Mesodermal cell (in vitro differentiated cells): ENCODE results near the gene NDEL1.

Experiments used
- H3K27ac ChIP-seq: 2 replicates; pipeline ENCODE4 v1.7.0; 2013; ENCODE audit warnings: mild to moderate bottlenecking, low read depth, low read length, moderate library complexity; ENCODE audit not compliant: severe bottlenecking
- H3K36me3 ChIP-seq: 2 replicates; pipeline ENCODE4 v1.7.1; 2013; ENCODE audit warnings: mild to moderate bottlenecking, low read length, moderate library complexity; ENCODE audit not compliant: control insufficient read depth, insufficient read depth
- H3K4me1 ChIP-seq: one replicate; pipeline ENCODE4 v1.7.1; 2013; ENCODE audit warnings: mild to moderate bottlenecking, low read length; ENCODE audit not compliant: insufficient read depth, control insufficient read depth, poor library complexity, severe bottlenecking
- H3K4me3 ChIP-seq: 2 replicates; pipeline ENCODE4 v1.7.0; 2013; ENCODE audit warnings: low read length, control low read depth, mild to moderate bottlenecking; ENCODE audit not compliant: insufficient read depth, poor library complexity, severe bottlenecking; ENCODE audit errors: extremely low read depth
- H3K9me3 ChIP-seq: 2 replicates; pipeline ENCODE4 v1.7.1; 2013; ENCODE audit warnings: mild to moderate bottlenecking, low read length, moderate library complexity; ENCODE audit not compliant: control insufficient read depth
- WGBS, 2 experiments: methylation state at CpG; one replicate each; pipeline ENCODE4 v1.1.5; 2013; ENCODE audit warnings: missing lambda C conversion rate in 2 of 2; ENCODE audit not compliant: insufficient coverage in 2 of 2; 5-methylcytosine and 5-hydroxymethylcytosine counted together

Gene NDEL1

DNA sequence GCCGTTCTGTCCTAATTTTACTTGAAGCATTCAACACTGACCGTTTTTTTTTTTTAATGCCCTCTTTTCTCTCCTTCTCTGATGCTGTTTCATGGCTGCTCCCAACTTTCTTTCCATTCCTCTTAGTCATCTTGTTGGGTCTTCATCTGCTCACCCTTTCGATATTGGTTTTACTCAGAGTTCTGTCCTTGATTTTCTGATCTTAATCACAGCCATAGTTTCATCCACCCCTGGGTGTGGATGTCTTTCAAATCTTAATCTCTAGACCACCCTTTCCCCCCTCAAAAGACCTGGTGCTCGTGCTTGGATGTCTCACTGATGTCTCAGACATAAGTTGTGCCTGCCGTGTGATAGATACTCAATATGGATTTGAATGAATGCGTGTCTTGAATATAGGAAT lies 22.4 kb downstream of the NDEL1 start:
- Histone ChIP-seq H3K9me3 (no peaks in the 10 kb centered on the region), H3K4me3 (no peak overlapping the region), H3K4me1 (no peaks in the 10 kb centered on the region), H3K36me3 (peaks cover 95% of the 10 kb centered on the region), H3K27ac (no peak overlapping the region)
- 92 to 95% methylated on average over 5 of the region's 6 CpGs for WGBS, 2 experiments

DNA sequence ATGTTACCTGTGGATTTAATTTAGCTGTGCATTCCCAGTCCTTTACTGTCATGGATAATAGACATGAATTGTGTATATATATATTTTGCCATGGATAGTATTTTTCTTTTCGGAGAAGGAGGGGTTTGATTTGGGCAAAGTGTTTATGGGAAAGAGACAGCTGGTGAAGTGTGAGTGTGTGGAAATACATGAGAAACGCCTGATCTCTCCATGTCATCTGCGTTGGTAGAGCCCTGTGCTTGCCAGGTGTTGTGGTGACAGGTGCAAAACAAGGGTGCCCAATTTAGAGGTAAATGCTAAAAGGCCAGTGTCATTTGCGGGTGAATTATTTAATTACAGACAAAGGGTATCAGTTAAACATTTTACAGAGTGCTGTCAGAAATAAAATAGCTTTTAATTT lies 23.4 kb downstream of the NDEL1 start:
- Histone ChIP-seq H3K4me1 (no peaks in the 10 kb centered on the region), H3K9me3 (no peaks in the 10 kb centered on the region), H3K27ac (no peak overlapping the region), H3K36me3 (peaks cover 100% of the 10 kb centered on the region), H3K4me3 (no peak overlapping the region)
- WGBS, 2 experiments = 92 to 100% methylated on average over 2 of the region's 4 CpGs

DNA sequence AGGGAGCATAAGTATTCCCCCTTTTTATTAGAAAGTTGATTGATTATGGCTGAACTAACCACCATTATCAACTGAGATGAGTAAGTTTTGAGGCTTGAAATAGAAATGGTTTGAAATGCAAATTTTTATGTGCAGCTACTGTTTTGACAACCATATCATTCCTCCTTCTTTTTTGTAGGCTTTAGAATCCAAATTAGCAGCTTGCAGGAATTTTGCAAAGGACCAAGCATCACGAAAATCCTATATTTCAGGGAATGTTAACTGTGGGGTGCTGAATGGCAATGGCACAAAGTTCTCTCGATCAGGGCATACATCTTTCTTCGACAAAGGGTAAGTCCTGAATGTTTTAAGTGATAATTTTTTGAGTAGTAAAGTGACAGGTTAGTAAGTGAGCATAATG lies 24.1 kb downstream of the NDEL1 start:
- H3K9me3 ChIP-seq = no peaks in the 10 kb centered on the region
- H3K27ac ChIP-seq = no peak overlapping the region
- H3K4me1 ChIP-seq = no peaks in the 10 kb centered on the region
- H3K4me3 ChIP-seq = no peak overlapping the region
- H3K36me3 ChIP-seq = peaks cover 98% of the 10 kb centered on the region
- 95 to 100% methylated on average over 1 to 3 of the region's 3 CpGs for WGBS, 2 experiments

DNA sequence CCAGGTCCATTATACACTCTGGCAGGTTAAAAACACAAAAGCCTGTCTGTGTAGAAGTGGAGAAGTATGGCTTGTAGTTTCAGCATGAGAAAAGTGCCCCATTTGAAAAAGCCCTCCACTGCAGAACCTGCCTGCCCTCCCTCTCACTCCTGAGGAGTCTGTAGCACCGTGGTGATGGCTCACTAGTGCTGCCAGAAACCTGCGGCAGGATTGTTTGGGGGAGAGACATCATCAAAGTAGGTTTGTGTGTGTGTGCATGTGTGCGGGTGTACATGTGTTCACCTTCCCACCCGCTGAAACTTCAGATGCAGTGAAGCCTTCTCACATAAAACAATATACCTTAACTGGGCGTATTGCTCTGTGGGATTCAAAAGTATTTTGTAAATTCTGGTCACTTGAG lies 26.9 kb downstream of the NDEL1 start:
- Histone ChIP-seq H3K27ac (no peak overlapping the region), H3K4me1 (no peaks in the 10 kb centered on the region), H3K4me3 (no peak overlapping the region), H3K9me3 (no peaks in the 10 kb centered on the region), H3K36me3 (peaks cover 83% of the 10 kb centered on the region)
- WGBS, 2 experiments = 73% methylated on average over 2 of the region's 5 CpGs; no CpG with 5 or more reads in 1 of the 2 experiments

DNA sequence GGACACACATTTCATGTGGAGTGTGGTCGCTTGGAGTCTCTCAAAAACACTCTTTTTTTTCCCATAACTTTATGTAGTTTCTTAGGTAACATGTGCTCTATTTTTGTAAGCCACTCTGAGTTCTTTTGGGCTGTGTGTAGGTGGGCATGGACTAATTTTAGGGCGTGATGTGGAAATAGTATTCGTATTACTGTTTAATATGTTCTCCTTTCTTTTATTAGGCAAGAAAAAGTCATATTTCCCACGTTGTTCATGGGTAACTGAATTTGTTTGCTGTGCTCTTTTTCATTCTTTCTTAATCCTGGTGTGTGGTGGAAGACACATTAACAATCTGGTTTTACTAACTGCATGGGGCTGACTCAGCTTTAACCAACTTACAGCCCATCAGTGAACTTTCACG lies 27.4 kb downstream of the NDEL1 start:
- no peaks in the 10 kb centered on the region for H3K4me1 ChIP-seq
- peaks cover 83% of the 10 kb centered on the region for H3K36me3 ChIP-seq
- WGBS, 2 experiments = 100% methylated on average over 1 to 2 of the region's 5 CpGs
- H3K9me3 ChIP-seq = no peaks in the 10 kb centered on the region
- H3K27ac ChIP-seq = no peak overlapping the region
- H3K4me3 ChIP-seq = no peak overlapping the region

DNA sequence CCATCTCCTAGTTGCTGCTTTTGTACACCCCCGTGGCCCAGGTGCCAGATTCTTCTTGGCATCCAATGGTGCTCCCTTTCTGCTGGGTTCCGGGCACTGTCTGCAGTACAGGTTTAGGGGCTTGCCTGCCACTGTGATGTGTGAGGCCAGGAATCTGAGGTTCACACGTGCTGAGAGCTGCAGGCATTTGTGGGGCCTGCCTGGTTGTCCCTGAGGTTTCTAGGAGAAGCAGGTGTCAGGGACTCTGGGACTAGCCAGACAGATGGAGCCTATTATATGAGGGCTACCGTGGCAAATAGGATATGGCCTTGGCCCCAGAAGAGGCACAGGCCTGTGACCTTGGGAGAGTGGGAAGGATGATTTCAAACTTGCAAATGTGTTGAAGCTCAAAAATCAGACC lies 29.3 kb downstream of the NDEL1 start:
- Histone ChIP-seq H3K9me3 (no peaks in the 10 kb centered on the region), H3K4me1 (no peaks in the 10 kb centered on the region), H3K27ac (no peak overlapping the region), H3K36me3 (peaks cover 73% of the 10 kb centered on the region), H3K4me3 (no peak overlapping the region)
- WGBS, 2 experiments = 71 to 95% methylated on average over 3 to 4 of the region's 4 CpGs

DNA sequence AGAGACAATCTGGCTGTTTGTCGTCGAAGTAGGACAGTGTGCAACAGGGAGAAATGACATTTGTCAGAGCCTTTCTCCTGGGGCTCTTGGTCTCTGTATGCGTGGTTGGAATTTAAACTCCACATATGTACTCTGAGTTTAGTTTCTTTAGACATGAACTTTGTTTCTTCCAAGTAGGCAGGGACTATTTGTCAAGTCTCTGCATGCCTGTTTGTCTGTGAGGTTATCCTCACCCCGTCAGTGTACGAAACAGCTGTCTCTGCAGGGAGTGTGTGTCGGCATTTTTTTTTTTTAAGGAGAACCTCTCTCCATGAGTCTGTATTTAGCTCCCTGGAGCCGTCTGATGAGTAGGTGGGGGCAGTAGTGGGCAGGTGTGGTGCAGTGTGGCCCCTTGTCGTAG lies 29.7 kb downstream of the NDEL1 start:
- no peak overlapping the region for H3K27ac ChIP-seq
- no peaks in the 10 kb centered on the region for H3K9me3 ChIP-seq
- no peaks in the 10 kb centered on the region for H3K4me1 ChIP-seq
- no peak overlapping the region for H3K4me3 ChIP-seq
- peaks cover 73% of the 10 kb centered on the region for H3K36me3 ChIP-seq
- WGBS, 2 experiments = 81 to 100% methylated on average over 5 to 6 of the region's 8 CpGs

DNA sequence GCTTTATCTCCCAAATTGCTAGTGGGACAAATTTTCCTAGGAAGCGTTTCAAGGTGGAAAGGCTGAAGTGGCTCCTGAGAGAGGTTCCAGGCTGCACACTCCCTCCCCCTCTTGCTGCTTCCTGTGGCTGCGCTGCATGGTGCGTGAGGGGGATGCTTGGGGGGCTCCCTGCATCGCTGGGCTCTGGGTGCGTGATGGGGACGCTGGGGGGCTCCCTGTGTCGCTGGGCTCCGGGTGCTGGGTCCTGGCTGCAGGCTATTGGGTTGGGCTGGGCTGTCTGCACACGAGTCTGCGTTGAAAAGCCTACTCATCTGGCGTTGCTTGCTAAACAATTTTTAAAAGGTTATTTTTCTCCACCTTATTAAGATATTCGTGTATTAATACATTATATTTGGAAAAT lies 30.1 kb downstream of the NDEL1 start:
- peaks cover 73% of the 10 kb centered on the region for H3K36me3 ChIP-seq
- H3K4me3 ChIP-seq = no peak overlapping the region
- 91 to 97% methylated on average over 5 to 6 of the region's 12 CpGs for WGBS, 2 experiments
- H3K4me1 ChIP-seq = no peaks in the 10 kb centered on the region
- H3K27ac ChIP-seq = no peak overlapping the region
- H3K9me3 ChIP-seq = no peaks in the 10 kb centered on the region

DNA sequence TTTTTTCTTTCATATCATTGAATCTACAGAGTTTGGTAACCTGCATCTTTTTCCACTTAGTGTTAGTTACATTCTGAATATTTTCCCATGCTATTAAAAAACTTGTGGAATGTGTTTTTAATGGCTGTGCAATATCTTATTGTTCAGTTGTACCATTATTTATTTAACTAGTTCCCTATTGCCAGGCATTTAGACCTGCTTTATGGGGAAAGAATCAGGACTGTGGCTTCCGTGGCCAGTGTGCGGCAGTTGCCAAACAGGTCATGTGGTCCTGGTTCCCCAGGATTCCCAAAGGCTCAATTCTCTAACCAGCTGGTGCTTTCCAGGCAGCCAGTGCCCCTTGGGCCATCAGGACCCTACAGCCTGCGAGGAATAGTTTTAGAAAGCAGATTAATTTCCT lies 30.8 kb downstream of the NDEL1 start:
- Histone ChIP-seq H3K4me3 (no peak overlapping the region), H3K36me3 (peaks cover 73% of the 10 kb centered on the region), H3K27ac (no peak overlapping the region), H3K9me3 (no peaks in the 10 kb centered on the region), H3K4me1 (no peaks in the 10 kb centered on the region)
- WGBS, 2 experiments = 89 to 100% methylated on average over 2 of the region's 3 CpGs

DNA sequence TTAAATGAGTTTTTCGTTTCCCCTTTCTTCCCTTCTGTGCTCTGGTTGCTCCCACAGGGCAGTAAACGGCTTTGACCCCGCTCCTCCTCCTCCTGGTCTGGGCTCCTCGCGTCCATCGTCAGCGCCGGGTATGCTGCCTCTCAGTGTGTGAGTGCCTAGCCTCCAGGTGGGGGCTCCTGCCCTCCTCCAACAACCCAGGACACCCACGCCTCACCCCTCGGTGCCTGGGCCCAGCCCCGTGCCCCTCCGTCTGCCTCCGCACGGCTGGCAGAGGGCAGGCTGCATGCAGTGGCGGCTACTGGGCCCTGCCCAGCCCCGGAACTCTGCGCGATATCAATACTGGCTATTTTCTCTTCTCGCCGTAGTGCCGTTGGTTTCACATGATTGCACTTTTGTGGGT lies 31.2 kb downstream of the NDEL1 start:
- H3K9me3 ChIP-seq = no peaks in the 10 kb centered on the region
- no peaks in the 10 kb centered on the region for H3K4me1 ChIP-seq
- 96 to 98% methylated on average over 17 to 20 of the region's 21 CpGs for WGBS, 2 experiments
- H3K27ac ChIP-seq = no peak overlapping the region
- H3K4me3 ChIP-seq = no peak overlapping the region
- H3K36me3 ChIP-seq = peaks cover 73% of the 10 kb centered on the region

DNA sequence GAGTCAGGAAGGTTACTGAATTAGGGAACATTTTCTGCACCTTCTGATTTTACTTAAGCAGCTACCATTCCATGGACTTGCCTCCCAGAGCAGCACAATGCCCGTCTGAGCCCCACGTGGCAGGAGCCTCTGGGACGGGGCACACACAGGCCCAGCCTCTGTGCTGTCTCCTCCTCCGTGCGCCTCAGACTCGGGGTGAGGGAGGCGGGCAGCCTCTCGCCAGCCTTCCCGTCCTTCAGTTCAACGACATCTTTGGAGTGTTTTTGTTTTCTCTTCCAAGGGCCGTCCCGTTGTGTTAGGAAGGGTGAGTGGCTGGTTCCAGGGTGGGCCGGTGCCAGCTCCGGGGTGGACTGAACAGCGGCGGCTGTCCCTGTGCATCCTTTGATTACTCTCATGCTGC lies 31.8 kb downstream of the NDEL1 start:
- peaks cover 73% of the 10 kb centered on the region for H3K36me3 ChIP-seq
- no peak overlapping the region for H3K27ac ChIP-seq
- WGBS, 2 experiments = 83 to 96% methylated on average over 8 to 9 of the region's 16 CpGs
- H3K9me3 ChIP-seq = no peaks in the 10 kb centered on the region
- no peak overlapping the region for H3K4me3 ChIP-seq
- H3K4me1 ChIP-seq = no peaks in the 10 kb centered on the region

DNA sequence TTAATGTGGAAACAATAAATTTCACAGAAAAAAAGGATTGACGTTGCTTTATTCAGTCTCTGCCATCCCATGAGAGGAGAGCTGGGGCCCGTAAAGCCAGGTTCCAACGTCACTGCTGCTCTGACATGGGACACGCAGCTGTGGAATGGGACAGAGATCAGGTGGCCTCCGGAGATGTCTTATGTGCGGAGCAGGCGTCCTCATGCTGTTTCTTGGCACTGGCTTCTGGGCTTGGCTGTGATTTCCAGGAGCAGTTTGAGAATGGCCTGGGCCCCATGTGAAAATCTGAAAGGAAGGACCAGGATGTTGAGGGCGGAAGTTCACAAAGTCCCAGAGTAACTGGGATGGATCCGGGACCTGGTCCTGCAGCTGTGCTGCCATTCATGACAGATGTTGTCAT lies 32.4 kb downstream of the NDEL1 start:
- WGBS, 2 experiments = 94 to 98% methylated on average over 9 of the region's 9 CpGs
- no peak overlapping the region for H3K27ac ChIP-seq
- no peaks in the 10 kb centered on the region for H3K9me3 ChIP-seq
- no peaks in the 10 kb centered on the region for H3K4me1 ChIP-seq
- peaks cover 73% of the 10 kb centered on the region for H3K36me3 ChIP-seq
- H3K4me3 ChIP-seq = no peak overlapping the region
